Vagina (tissue), 2 donors: ENCODE results near the gene TBL1XR1. TPM values are rescaled to one million over a fixed set of nuclear protein-coding genes. Genes with fewer than 3 reads are reported as not detected.

Experiments
- DNase-seq, 2 donors: peaks; one replicate each; pipeline ENCODE4 v3.0.0-alpha.2; 2017; ENCODE audit errors: extremely low spot score in 2 of 2
- H3K27ac ChIP-seq: fragments of 200-600 bp; sonication (generic); one replicate; pipeline ENCODE4 v1.5.1; 2019
- H3K27me3 ChIP-seq: fragments of 200-600 bp; sonication (generic); one replicate; pipeline ENCODE4 v1.5.1; 2019
- H3K36me3 ChIP-seq, 2 donors: fragments of 200-600 bp; sonication (generic); one replicate each; pipeline ENCODE4 v1.5.1; 2017 to 2019
- H3K4me1 ChIP-seq: fragments of 200-600 bp; sonication (generic); one replicate; pipeline ENCODE4 v1.5.1; 2019
- H3K4me3 ChIP-seq, 2 donors: fragments of 200-600 bp; sonication (generic); 1 replicate in 1 of 2; 2 replicates in 1 of 2; pipeline ENCODE4 v1.5.1; 2016 to 2019
- H3K9me3 ChIP-seq: fragments of 200-600 bp; sonication (generic); one replicate; pipeline ENCODE4 v1.5.1; 2019
- CTCF ChIP-seq, 3 experiments: fragments of 450-650 bp in 2 of 3; fragments of 200-600 bp in 1 of 3; sonication (generic) in 1 of 3; IDR thresholded peaks; one replicate each; pipeline ENCODE4 v1.5.1; 2017 to 2019; ENCODE audit warnings: antibody characterized with exemption in 3 of 3, mild to moderate bottlenecking in 2 of 3, moderate library complexity in 2 of 3
- POLR2A ChIP-seq, 2 donors: fragments of 450-650 bp; IDR thresholded peaks; one replicate each; pipeline ENCODE4 v1.6.1; 2017; ENCODE audit warnings: antibody characterized with exemption in 2 of 2, mild to moderate bottlenecking in 2 of 2, moderate library complexity in 2 of 2
- POLR2AphosphoS5 ChIP-seq, 2 donors: sonication (generic); formaldehyde crosslinking; IDR thresholded peaks; one replicate each; pipeline ENCODE4 v1.9.0; 2017; ENCODE audit warnings: antibody characterized with exemption in 2 of 2, mild to moderate bottlenecking in 2 of 2, low read depth in 1 of 2; ENCODE audit not compliant: insufficient read depth in 1 of 2
- intact Hi-C: fragments of 100-400 bp; cut with DNase I; formaldehyde crosslinking; loops from one replicate; pipeline ENCODE4 v1.15.1; 2023
- total RNA-seq: library from RNA; depleted of rRNA; stranded (reverse); fragments of >200 nt; gene quantifications from one replicate; pipeline ENCODE4 v1.2.3, GENCODE V29; 2016

The TBL1XR1 gene
- total RNA-seq, 1 donor from 2014 or later: 80.5 TPM

- intact Hi-C loops: loop anchor here (10.0 kb wide), 1 partner anchor 133 kb away; the partner anchor contains the start of gene TBL1XR1
- DNase-seq: no peak
- H3K9me3 ChIP-seq: no peaks in the 10 kb centered on the region
- H3K27me3 ChIP-seq: no peaks in the 10 kb centered on the region
- H3K4me1 ChIP-seq: peaks cover 33% of the 10 kb centered on the region
- no peak overlapping the region for H3K27ac ChIP-seq
- no peak overlapping the region for H3K4me3 ChIP-seq
- no peak for TF ChIP-seq POLR2AphosphoS5 (IDR thresholded peaks at IDR 0.05; ENCODE audit: insufficient read depth in 1 of 2, low read depth in 1 of 2)
- TF ChIP-seq CTCF (IDR thresholded peaks at IDR 0.05): no peak
- no peak for TF ChIP-seq POLR2A (IDR thresholded peaks at IDR 0.05)
- H3K36me3 ChIP-seq: no peaks in the 10 kb centered on the region
Observed at GRCh38 chr3:177061369-177061768, 135.9 kb downstream of the TBL1XR1 start.

- no peaks in the 10 kb centered on the region for H3K9me3 ChIP-seq
- no peaks in the 10 kb centered on the region for H3K36me3 ChIP-seq
- no peak overlapping the region for H3K27ac ChIP-seq
- no peak for DNase-seq
- H3K4me1 ChIP-seq: peaks cover 28% of the 10 kb centered on the region
- intact Hi-C loops: loop anchor here (10.0 kb wide), 1 partner anchor 134 kb away; the partner anchor contains the start of gene TBL1XR1
- no peaks in the 10 kb centered on the region for H3K27me3 ChIP-seq
- TF ChIP-seq CTCF (IDR thresholded peaks at IDR 0.05): no peak
- no peak for TF ChIP-seq POLR2AphosphoS5 (IDR thresholded peaks at IDR 0.05; ENCODE audit: insufficient read depth in 1 of 2, low read depth in 1 of 2)
- no peak for TF ChIP-seq POLR2A (IDR thresholded peaks at IDR 0.05)
- no peak overlapping the region for H3K4me3 ChIP-seq
Observed at GRCh38 chr3:177060492-177060891, 136.8 kb downstream of the TBL1XR1 start.

- TF ChIP-seq POLR2A (IDR thresholded peaks at IDR 0.05): no peak
- no peak for TF ChIP-seq CTCF (IDR thresholded peaks at IDR 0.05)
- no peak for TF ChIP-seq POLR2AphosphoS5 (IDR thresholded peaks at IDR 0.05; ENCODE audit: insufficient read depth in 1 of 2, low read depth in 1 of 2)
- H3K27me3 ChIP-seq: no peaks in the 10 kb centered on the region
- DNase-seq: no peak
- H3K4me1 ChIP-seq: peaks cover 20% of the 10 kb centered on the region
- no peaks in the 10 kb centered on the region for H3K9me3 ChIP-seq
- H3K27ac ChIP-seq: no peak overlapping the region
- intact Hi-C loops: loop anchor here (10.0 kb wide), 2 partner anchors 1266 to 1326 kb away; no protein-coding TSS in a partner anchor
- no peaks in the 10 kb centered on the region for H3K36me3 ChIP-seq
- no peak overlapping the region for H3K4me3 ChIP-seq
Observed at GRCh38 chr3:177058648-177059047, 138.6 kb downstream of the TBL1XR1 start.

- Histone ChIP-seq H3K27ac (no peak overlapping the region), H3K36me3 (no peaks in the 10 kb centered on the region), H3K27me3 (no peaks in the 10 kb centered on the region), H3K9me3 (no peaks in the 10 kb centered on the region), H3K4me1 (peaks cover 20% of the 10 kb centered on the region), H3K4me3 (no peak overlapping the region)
- DNase-seq: no peak
- TF ChIP-seq CTCF (IDR thresholded peaks at IDR 0.05): no peak
- TF ChIP-seq POLR2A (IDR thresholded peaks at IDR 0.05): no peak
- TF ChIP-seq POLR2AphosphoS5 (IDR thresholded peaks at IDR 0.05; ENCODE audit: insufficient read depth in 1 of 2, low read depth in 1 of 2): no peak
- intact Hi-C loops: loop anchor here (10.0 kb wide), 2 partner anchors 1267 to 1327 kb away; no protein-coding TSS in a partner anchor
Observed at GRCh38 chr3:177057768-177058167, 139.5 kb downstream of the TBL1XR1 start.

GRCh38 chr3:177056927-177057326 lies 140.4 kb downstream of the TBL1XR1 start:
- no peak for DNase-seq
- intact Hi-C loops: loop anchor here (10.0 kb wide), 2 partner anchors 1268 to 1328 kb away; no protein-coding TSS in a partner anchor
- no peak for TF ChIP-seq POLR2AphosphoS5 (IDR thresholded peaks at IDR 0.05; ENCODE audit: insufficient read depth in 1 of 2, low read depth in 1 of 2)
- no peak for TF ChIP-seq CTCF (IDR thresholded peaks at IDR 0.05)
- no peak for TF ChIP-seq POLR2A (IDR thresholded peaks at IDR 0.05)
- Histone ChIP-seq H3K27me3 (no peaks in the 10 kb centered on the region), H3K4me3 (no peak overlapping the region), H3K36me3 (no peaks in the 10 kb centered on the region), H3K9me3 (no peaks in the 10 kb centered on the region), H3K4me1 (peaks cover 15% of the 10 kb centered on the region), H3K27ac (no peak overlapping the region)
